MCF 10A (cell line): ENCODE results near the gene GCNT3. TPM values are rescaled to one million over a fixed set of nuclear protein-coding genes. Genes with fewer than 3 reads are reported as not detected.

Experiments
- BruUV-seq: library from RNA; stranded (reverse); fragments of 400-500 nt; replicated peaks from 2 replicates; lab custom pipeline; 2021; lab: Mats Ljungman, UMichigan
- CTCF ChIA-PET: fragments of 300-600 bp; sonication (Branson Sonifier 250); formaldehyde crosslinking; extraction: SDS; loops from one replicate; lab custom pipeline; 2021; ENCODE audit warnings: antibody characterized with exemption, inconsistent platforms; lab: Yijun Ruan, JAX
- POLR2A ChIA-PET: fragments of 300-600, 350-650 bp; sonication (Branson Sonifier 250); formaldehyde crosslinking; extraction: SDS; loops from one replicate; lab custom pipeline; 2020; ENCODE audit warnings: antibody characterized with exemption, inconsistent platforms; lab: Yijun Ruan, JAX
- DNase-seq: peaks from one replicate; pipeline ENCODE4 v3.0.0-alpha.2; 2018; ENCODE audit not compliant: unreplicated experiment
- H3K27ac Mint-ChIP-seq: one replicate; pipeline ENCODE4 v1.8.0; 2022; ENCODE audit warnings: mild to moderate bottlenecking, low read depth, mixed read lengths; ENCODE audit not compliant: unreplicated experiment
- H3K27me3 Mint-ChIP-seq: one replicate; pipeline ENCODE4 v1.8.0; 2022; ENCODE audit warnings: mixed read lengths; ENCODE audit not compliant: insufficient read depth, unreplicated experiment
- H3K36me3 Mint-ChIP-seq: one replicate; pipeline ENCODE4 v1.8.0; 2022; ENCODE audit warnings: mild to moderate bottlenecking, moderate library complexity, mixed read lengths; ENCODE audit not compliant: insufficient read depth, unreplicated experiment
- H3K4me1 Mint-ChIP-seq: one replicate; pipeline ENCODE4 v1.8.0; 2022; ENCODE audit warnings: mixed read lengths; ENCODE audit not compliant: insufficient read depth, unreplicated experiment
- H3K4me3 Mint-ChIP-seq: one replicate; pipeline ENCODE4 v1.8.0; 2022; ENCODE audit warnings: mild to moderate bottlenecking, moderate library complexity, mixed read lengths; ENCODE audit not compliant: unreplicated experiment
- H3K9me3 Mint-ChIP-seq: one replicate; pipeline ENCODE4 v1.8.0; 2022; ENCODE audit warnings: mixed read lengths; ENCODE audit not compliant: unreplicated experiment
- intact Hi-C: fragments of 100-400 bp; cut with micrococcal nuclease; formaldehyde crosslinking; loops from 2 replicates; pipeline ENCODE4 v1.14.1; 2022
- total RNA-seq: library from RNA; stranded (reverse); gene quantifications from 2 replicates; pipeline ENCODE4 v1.2.3, GENCODE V29; 2022
- TF ChIP-seq, protein P1 (sequence below): fragments of 200-600 bp; IDR thresholded peaks from one replicate; pipeline ENCODE4 v1.8.0; 2022; ENCODE audit warnings: antibody characterized with exemption, mild to moderate bottlenecking; ENCODE audit not compliant: unreplicated experiment

Gene GCNT3
- total RNA-seq, 1 experiment from 2014 or later, result not detected

DNA sequence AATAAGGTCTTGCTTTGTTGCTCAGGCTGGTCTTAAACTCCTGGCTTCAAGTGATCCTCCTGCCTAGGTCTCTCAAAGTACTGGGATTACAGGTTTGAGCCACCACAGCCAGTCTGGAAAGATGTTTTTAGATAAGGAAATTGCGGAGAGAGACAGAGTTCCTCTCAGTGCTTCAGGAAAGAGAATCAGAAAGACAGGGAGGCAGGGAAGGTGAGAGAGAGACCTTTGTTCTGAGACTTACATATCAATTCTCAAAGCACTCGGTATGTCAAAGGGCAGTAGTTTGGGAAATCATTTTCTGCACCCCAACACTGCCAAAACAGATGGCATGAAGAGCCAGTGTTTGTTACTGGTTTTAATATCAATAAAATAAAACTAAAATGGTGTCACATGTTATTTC lies 13.1 kb upstream of the GCNT3 start:
- no peak overlapping the region for H3K4me3 Mint-ChIP-seq
- peaks cover 4% of the 10 kb centered on the region for H3K36me3 Mint-ChIP-seq
- BruUV-seq, result no TSS peak
- intact Hi-C loops, result no loop called here
- ChIA-PET POLR2A (no interaction called here), CTCF (interaction anchor here (1.2 kb wide), 1 partner anchor 10 kb away, joined by 3 read pairs; no protein-coding TSS in a partner anchor)
- H3K4me1 Mint-ChIP-seq, result peaks cover 10% of the 10 kb centered on the region
- no peaks in the 10 kb centered on the region for H3K27me3 Mint-ChIP-seq
- H3K27ac Mint-ChIP-seq, result no peak overlapping the region
- TF ChIP-seq, protein P1, sequence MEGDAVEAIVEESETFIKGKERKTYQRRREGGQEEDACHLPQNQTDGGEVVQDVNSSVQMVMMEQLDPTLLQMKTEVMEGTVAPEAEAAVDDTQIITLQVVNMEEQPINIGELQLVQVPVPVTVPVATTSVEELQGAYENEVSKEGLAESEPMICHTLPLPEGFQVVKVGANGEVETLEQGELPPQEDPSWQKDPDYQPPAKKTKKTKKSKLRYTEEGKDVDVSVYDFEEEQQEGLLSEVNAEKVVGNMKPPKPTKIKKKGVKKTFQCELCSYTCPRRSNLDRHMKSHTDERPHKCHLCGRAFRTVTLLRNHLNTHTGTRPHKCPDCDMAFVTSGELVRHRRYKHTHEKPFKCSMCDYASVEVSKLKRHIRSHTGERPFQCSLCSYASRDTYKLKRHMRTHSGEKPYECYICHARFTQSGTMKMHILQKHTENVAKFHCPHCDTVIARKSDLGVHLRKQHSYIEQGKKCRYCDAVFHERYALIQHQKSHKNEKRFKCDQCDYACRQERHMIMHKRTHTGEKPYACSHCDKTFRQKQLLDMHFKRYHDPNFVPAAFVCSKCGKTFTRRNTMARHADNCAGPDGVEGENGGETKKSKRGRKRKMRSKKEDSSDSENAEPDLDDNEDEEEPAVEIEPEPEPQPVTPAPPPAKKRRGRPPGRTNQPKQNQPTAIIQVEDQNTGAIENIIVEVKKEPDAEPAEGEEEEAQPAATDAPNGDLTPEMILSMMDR, result no peak
- DNase-seq, result no peak
- peaks cover 1% of the 10 kb centered on the region for H3K9me3 Mint-ChIP-seq

DNA sequence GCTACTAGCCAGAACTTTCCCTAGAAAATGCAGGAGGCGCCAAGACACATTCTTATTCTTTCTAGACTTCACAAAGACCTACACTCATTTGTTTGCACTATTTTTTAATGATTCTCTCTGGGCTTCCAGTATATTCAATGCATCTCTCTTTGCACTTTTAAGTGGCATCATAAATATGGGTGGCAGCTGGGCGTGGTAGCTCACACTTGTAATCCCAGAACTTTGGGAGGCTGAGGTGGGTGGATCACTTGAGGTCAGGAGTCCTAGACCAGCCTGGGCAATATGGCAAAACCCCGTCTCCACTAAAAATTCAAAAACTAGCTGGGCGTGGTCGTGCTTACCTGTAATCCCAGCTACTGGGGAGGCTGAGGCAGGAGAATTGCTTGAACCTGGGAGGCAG lies 5.6 kb upstream of the GCNT3 start:
- no peak for DNase-seq
- Mint-ChIP-seq H3K4me1 (peaks cover 1% of the 10 kb centered on the region), H3K27me3 (peaks cover 8% of the 10 kb centered on the region), H3K9me3 (peaks cover 11% of the 10 kb centered on the region), H3K4me3 (no peak overlapping the region), H3K27ac (no peak overlapping the region), H3K36me3 (no peaks in the 10 kb centered on the region)
- ChIA-PET POLR2A (no interaction called here), CTCF (interaction anchor here (0.7 to 1.4 kb wide), 2 partner anchors 76 to 333 kb away, joined by 5 read pairs; no protein-coding TSS in a partner anchor)
- intact Hi-C loops, result no loop called here
- no TSS peak for BruUV-seq
- TF ChIP-seq, protein P1, result no peak

DNA sequence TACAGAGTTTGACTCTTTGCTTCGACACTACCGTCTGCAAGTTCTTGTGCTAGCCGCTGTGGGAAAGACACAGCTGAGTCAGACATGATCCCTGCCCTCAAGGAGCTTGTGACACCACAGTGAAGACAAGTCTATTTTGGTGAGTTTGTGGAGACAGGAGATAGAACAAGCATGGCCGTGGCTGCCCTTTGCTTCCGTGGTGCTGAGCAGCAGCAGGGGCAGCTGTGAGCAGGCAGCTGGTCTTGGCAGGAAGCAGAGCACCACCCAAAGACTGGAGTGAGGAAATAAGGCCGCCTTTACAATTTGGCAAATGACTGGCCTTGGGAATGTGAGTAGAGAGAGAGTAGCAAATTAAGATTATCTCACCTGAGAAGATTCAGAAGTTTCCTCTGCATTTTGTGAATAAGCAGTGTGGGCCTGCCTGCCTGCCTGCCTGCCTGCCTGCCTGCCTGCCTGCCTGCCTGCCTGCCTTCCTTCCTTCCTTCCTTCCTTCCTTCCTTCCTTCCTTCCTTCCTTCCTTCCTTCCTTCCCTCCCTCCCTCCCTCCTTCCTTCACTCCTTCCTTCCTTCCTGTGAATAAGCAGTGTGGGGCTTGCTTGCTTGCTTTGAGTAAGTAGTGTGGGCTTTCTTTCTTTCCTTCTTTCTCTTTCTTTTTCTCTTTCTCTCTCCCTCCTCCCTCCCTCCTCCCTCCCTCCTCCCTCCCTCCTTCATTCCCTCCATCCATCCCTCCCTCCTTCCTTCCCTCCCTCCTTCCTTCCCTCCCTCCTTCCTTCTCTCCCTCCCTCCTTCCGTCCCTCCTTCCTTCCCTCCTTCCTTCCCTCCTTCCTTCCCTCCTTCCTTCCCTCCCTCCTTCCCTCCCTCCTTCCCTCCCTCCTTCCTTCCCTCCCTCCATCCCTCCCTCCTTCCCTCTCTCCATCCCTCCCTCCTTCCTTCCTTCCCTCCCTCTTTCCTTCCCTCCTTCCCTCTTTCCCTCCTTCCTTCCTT lies 1.6 kb upstream of the GCNT3 start:
- ChIA-PET POLR2A (interaction anchor here (0.6 kb wide), 1 partner anchor 1054 kb away, joined by 3 read pairs; no protein-coding TSS in a partner anchor), CTCF (interaction anchor here (0.8 kb wide), 1 partner anchor 54 kb away, joined by 5 read pairs; no protein-coding TSS in a partner anchor)
- intact Hi-C loops, result no loop called here
- Mint-ChIP-seq H3K4me1 (peaks cover 15% of the 10 kb centered on the region), H3K9me3 (no peaks in the 10 kb centered on the region), H3K4me3 (no peak overlapping the region), H3K27ac (no peak overlapping the region), H3K36me3 (no peaks in the 10 kb centered on the region), H3K27me3 (peaks cover 8% of the 10 kb centered on the region)
- TF ChIP-seq, protein P1, result no peak
- no TSS peak for BruUV-seq
- DNase-seq, result no peak

DNA sequence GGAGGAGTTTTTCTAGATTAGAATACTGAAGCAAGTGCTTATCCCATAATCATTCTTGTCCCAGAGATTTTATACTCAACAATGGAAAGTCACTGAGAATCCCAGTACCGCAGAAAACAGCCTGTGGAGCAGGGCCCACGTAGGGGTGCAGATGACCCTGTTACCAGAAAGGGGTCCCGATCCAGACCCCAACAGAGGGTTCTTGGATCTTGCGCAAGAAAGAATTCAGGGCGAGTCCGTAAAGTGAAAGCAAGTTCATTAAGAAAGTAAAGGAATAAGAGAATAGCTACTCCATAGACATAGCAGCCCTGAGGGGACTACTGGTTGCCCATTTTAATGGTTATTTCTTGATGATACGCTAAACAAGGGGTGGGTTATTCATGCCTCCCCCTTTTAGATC lies 2.6 kb downstream of the GCNT3 start:
- DNase-seq, result no peak
- ChIA-PET POLR2A (interaction anchor here (1.0 kb wide), 1 partner anchor 63 kb away, joined by 3 read pairs; no protein-coding TSS in a partner anchor), CTCF (interaction anchor here (2.7 to 3.3 kb wide), 3 partner anchors 81 to 85 kb away, joined by 9 to 23 read pairs (median 20); no protein-coding TSS in a partner anchor)
- TF ChIP-seq, protein P1, result no peak
- Mint-ChIP-seq H3K9me3 (no peaks in the 10 kb centered on the region), H3K27me3 (no peaks in the 10 kb centered on the region), H3K27ac (peak overlapping the region; percentile 36), H3K4me3 (no peak overlapping the region), H3K4me1 (peaks cover 17% of the 10 kb centered on the region), H3K36me3 (no peaks in the 10 kb centered on the region)
- BruUV-seq, result no TSS peak
- intact Hi-C loops, result no loop called here
